HepG2 (cell line): ENCODE data around the gene ARG1. TPM values are rescaled to one million over a fixed set of nuclear protein-coding genes. Genes with fewer than 3 reads are reported as not detected.

Experiments
- CEBPG ChIP-seq: IDR thresholded peaks from 2 replicates; pipeline ENCODE4 v1.6.1; 2016
- ELF1 ChIP-seq: sonication (generic); formaldehyde crosslinking; IDR thresholded peaks from 2 replicates; pipeline ENCODE4 v1.4.0; 2020; ENCODE audit warnings: missing genetic modification reagents
- FOXK1 ChIP-seq: sonication (generic); formaldehyde crosslinking; IDR thresholded peaks from 2 replicates; pipeline ENCODE4 v1.4.0; 2020; ENCODE audit warnings: low read depth, missing genetic modification reagents, borderline replicate concordance
- ISX ChIP-seq: sonication (generic); formaldehyde crosslinking; conservative IDR thresholded peaks from 2 replicates; pipeline ENCODE4 v1.5.0; 2020; ENCODE audit warnings: missing genetic modification reagents
- MAX ChIP-seq: IDR thresholded peaks from 2 replicates; pipeline ENCODE4 v1.6.1; 2012; ENCODE audit warnings: inconsistent platforms
- NR3C1 ChIP-seq: sonication (generic); formaldehyde crosslinking; IDR thresholded peaks from 2 replicates; pipeline ENCODE4 v1.4.0; 2020; ENCODE audit warnings: missing genetic modification reagents
- POGZ ChIP-seq: sonication (generic); formaldehyde crosslinking; IDR thresholded peaks from 2 replicates; pipeline ENCODE4 v1.4.0; 2020; ENCODE audit warnings: mild to moderate bottlenecking, missing genetic modification reagents
- SMAD3 ChIP-seq: sonication (generic); formaldehyde crosslinking; IDR thresholded peaks from 2 replicates; pipeline ENCODE4 v1.4.0; 2020; ENCODE audit warnings: missing genetic modification reagents
- SOX6 ChIP-seq, 2 experiments: fragments of 450-650 bp in 1 of 2; sonication (generic) in 1 of 2; formaldehyde crosslinking in 1 of 2; IDR thresholded peaks; 2 replicates each; pipeline versions ENCODE4 v1.4.0 to v1.6.1; 2017 to 2020; ENCODE audit warnings: antibody characterized with exemption in 1 of 2, mild to moderate bottlenecking in 1 of 2, missing genetic modification reagents in 1 of 2
- TARDBP ChIP-seq: sonication (generic); formaldehyde crosslinking; IDR thresholded peaks from 2 replicates; pipeline ENCODE4 v1.8.0; 2022; ENCODE audit warnings: mild to moderate bottlenecking, missing genetic modification reagents
- TEAD2 ChIP-seq: sonication (generic); formaldehyde crosslinking; IDR thresholded peaks from 2 replicates; pipeline ENCODE4 v1.9.0; 2021; ENCODE audit warnings: missing genetic modification reagents
- ZMYM2 ChIP-seq: sonication (generic); formaldehyde crosslinking; IDR thresholded peaks from 2 replicates; pipeline ENCODE4 v1.8.0; 2022; ENCODE audit warnings: mild to moderate bottlenecking, missing genetic modification reagents
- ZMYM4 ChIP-seq: sonication (generic); formaldehyde crosslinking; IDR thresholded peaks from 2 replicates; pipeline ENCODE4 v1.8.1; 2023; ENCODE audit warnings: mild to moderate bottlenecking, missing genetic modification reagents
- ZNF180 ChIP-seq: sonication (generic); formaldehyde crosslinking; IDR thresholded peaks from 2 replicates; pipeline ENCODE4 v1.4.0; 2020; ENCODE audit warnings: low read depth, missing genetic modification reagents, borderline replicate concordance
- ZNF644 ChIP-seq: IDR thresholded peaks from 2 replicates; pipeline ENCODE4 v1.6.1; 2016; ENCODE audit warnings: low read depth
- ZNF766 ChIP-seq: sonication (generic); formaldehyde crosslinking; IDR thresholded peaks from 2 replicates; pipeline ENCODE4 v1.5.0; 2020; ENCODE audit warnings: missing genetic modification reagents, borderline replicate concordance
- ZNF782 ChIP-seq: sonication (generic); formaldehyde crosslinking; IDR thresholded peaks from 2 replicates; pipeline ENCODE4 v1.4.0; 2020; ENCODE audit warnings: missing genetic modification reagents, mild to moderate bottlenecking, borderline replicate concordance
- ZSCAN22 ChIP-seq: sonication (generic); formaldehyde crosslinking; IDR thresholded peaks from 2 replicates; pipeline ENCODE4 v1.4.0; 2020; ENCODE audit warnings: mild to moderate bottlenecking, missing genetic modification reagents
- polyA plus RNA-seq, 8 experiments: library from polyadenylated mRNA; depleted of rRNA in 3 of 8; stranded (reverse) in 7 of 8; unstranded in 1 of 8; fragments of >200 nt; fragmentation: Illumina TruSeq in 4 of 8; extraction: Trizol in 4 of 8; gene quantifications; 2 replicates each; pipeline versions ENCODE4 v1.2.1 to v1.2.3, GENCODE V29; 2011 to 2016; ENCODE audit warnings: low read depth in 4 of 8, missing spikeins in 1 of 8, mixed read lengths in 1 of 8; ENCODE audit not compliant: insufficient read depth in 1 of 8
- total RNA-seq, 5 experiments: library from RNA; depleted of rRNA; stranded (reverse); fragments of >200 nt; fragmentation: Illumina TruSeq; extraction: Trizol; gene quantifications; 2 replicates each; pipeline ENCODE4 v1.2.3, GENCODE V29; 2016; ENCODE audit warnings: low read depth in 1 of 5
- TF ChIP-seq, protein P1 (sequence below): sonication (generic); formaldehyde crosslinking; IDR thresholded peaks from 2 replicates; pipeline ENCODE4 v1.4.0; 2020; ENCODE audit warnings: low read depth, mild to moderate bottlenecking, missing genetic modification reagents
- TF ChIP-seq, protein P2 (sequence below): sonication (generic); formaldehyde crosslinking; IDR thresholded peaks from 2 replicates; pipeline ENCODE4 v1.5.1; 2020; ENCODE audit warnings: missing genetic modification reagents, mild to moderate bottlenecking, borderline replicate concordance
- TF ChIP-seq, protein P3 (sequence below): sonication (generic); formaldehyde crosslinking; IDR thresholded peaks from 2 replicates; pipeline ENCODE4 v1.5.1; 2020; ENCODE audit warnings: missing genetic modification reagents, mild to moderate bottlenecking, borderline replicate concordance
- TF ChIP-seq, protein P4 (sequence below): sonication (generic); formaldehyde crosslinking; IDR thresholded peaks from 2 replicates; pipeline ENCODE4 v1.5.1; 2020; ENCODE audit warnings: mild to moderate bottlenecking, missing genetic modification reagents, borderline replicate concordance
- TF ChIP-seq, protein P5 (sequence below): sonication (generic); formaldehyde crosslinking; conservative IDR thresholded peaks from 2 replicates; pipeline ENCODE4 v1.8.0; 2022; ENCODE audit warnings: missing genetic modification reagents

The ARG1 gene
- total and polyA plus RNA-seq, 2 of the 13 experiments (the other 11 are each of a cell fraction or from before 2014, with no cell fraction given): 2.2 to 11.2 TPM

- no peak for TF ChIP-seq ZNF766 (CRISPR knock-in tag)
- TF ChIP-seq TARDBP (CRISPR knock-in tag): no peak
- TF ChIP-seq ZSCAN22 (CRISPR knock-in tag): no peak
- 0 out of 2 replicates have a peak, but pooled peaks have one; percentile 41 for TF ChIP-seq POGZ (CRISPR knock-in tag)
- TF ChIP-seq, protein P1, sequence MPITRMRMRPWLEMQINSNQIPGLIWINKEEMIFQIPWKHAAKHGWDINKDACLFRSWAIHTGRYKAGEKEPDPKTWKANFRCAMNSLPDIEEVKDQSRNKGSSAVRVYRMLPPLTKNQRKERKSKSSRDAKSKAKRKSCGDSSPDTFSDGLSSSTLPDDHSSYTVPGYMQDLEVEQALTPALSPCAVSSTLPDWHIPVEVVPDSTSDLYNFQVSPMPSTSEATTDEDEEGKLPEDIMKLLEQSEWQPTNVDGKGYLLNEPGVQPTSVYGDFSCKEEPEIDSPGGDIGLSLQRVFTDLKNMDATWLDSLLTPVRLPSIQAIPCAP (CRISPR knock-in tag): no peak
- TF ChIP-seq TEAD2 (CRISPR knock-in tag): no peak
- TF ChIP-seq CEBPG (CRISPR knock-in tag): peak; percentile 55
- TF ChIP-seq, protein P2, sequence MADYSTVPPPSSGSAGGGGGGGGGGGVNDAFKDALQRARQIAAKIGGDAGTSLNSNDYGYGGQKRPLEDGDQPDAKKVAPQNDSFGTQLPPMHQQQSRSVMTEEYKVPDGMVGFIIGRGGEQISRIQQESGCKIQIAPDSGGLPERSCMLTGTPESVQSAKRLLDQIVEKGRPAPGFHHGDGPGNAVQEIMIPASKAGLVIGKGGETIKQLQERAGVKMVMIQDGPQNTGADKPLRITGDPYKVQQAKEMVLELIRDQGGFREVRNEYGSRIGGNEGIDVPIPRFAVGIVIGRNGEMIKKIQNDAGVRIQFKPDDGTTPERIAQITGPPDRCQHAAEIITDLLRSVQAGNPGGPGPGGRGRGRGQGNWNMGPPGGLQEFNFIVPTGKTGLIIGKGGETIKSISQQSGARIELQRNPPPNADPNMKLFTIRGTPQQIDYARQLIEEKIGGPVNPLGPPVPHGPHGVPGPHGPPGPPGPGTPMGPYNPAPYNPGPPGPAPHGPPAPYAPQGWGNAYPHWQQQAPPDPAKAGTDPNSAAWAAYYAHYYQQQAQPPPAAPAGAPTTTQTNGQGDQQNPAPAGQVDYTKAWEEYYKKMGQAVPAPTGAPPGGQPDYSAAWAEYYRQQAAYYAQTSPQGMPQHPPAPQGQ: no peak
- peak; percentile 74 for TF ChIP-seq FOXK1 (CRISPR knock-in tag)
- no peak for TF ChIP-seq NR3C1
- TF ChIP-seq, protein P3, sequence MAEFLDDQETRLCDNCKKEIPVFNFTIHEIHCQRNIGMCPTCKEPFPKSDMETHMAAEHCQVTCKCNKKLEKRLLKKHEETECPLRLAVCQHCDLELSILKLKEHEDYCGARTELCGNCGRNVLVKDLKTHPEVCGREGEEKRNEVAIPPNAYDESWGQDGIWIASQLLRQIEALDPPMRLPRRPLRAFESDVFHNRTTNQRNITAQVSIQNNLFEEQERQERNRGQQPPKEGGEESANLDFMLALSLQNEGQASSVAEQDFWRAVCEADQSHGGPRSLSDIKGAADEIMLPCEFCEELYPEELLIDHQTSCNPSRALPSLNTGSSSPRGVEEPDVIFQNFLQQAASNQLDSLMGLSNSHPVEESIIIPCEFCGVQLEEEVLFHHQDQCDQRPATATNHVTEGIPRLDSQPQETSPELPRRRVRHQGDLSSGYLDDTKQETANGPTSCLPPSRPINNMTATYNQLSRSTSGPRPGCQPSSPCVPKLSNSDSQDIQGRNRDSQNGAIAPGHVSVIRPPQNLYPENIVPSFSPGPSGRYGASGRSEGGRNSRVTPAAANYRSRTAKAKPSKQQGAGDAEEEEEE (CRISPR knock-in tag): no peak
- TF ChIP-seq, protein P4, sequence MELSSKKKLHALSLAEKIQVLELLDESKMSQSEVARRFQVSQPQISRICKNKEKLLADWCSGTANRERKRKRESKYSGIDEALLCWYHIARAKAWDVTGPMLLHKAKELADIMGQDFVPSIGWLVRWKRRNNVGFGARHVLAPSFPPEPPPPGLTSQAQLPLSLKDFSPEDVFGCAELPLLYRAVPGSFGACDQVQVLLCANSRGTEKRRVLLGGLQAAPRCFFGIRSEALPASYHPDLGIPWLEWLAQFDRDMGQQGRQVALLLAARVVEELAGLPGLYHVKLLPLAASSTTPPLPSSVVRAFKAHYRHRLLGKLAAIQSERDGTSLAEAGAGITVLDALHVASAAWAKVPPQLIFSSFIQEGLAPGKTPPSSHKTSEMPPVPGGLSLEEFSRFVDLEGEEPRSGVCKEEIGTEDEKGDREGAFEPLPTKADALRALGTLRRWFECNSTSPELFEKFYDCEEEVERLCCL (CRISPR knock-in tag): no peak
- TF ChIP-seq SMAD3 (CRISPR knock-in tag): 0 out of 2 replicates have a peak, but pooled peaks have one; percentile 11
- no peak for TF ChIP-seq ZMYM4 (CRISPR knock-in tag)
- TF ChIP-seq MAX: peak; percentile 20; the same call in 1 of the 2 replicates
- peak; percentile 50; the same call in 1 of the 2 replicates for TF ChIP-seq ZNF644 (CRISPR knock-in tag)
- no peak for TF ChIP-seq ISX (CRISPR knock-in tag)
- TF ChIP-seq ZNF782 (CRISPR knock-in tag): no peak
- no peak for TF ChIP-seq ZMYM2
- no peak for TF ChIP-seq SOX6 (IDR thresholded peaks at IDR 0.05)
- peak; percentile 69 for TF ChIP-seq SOX6 (CRISPR knock-in tag; IDR thresholded peaks at IDR 0.05)
- peak; percentile 41; the same call in 1 of the 2 replicates for TF ChIP-seq ELF1 (CRISPR knock-in tag)
- no peak for TF ChIP-seq ZNF180
- TF ChIP-seq, protein P5, sequence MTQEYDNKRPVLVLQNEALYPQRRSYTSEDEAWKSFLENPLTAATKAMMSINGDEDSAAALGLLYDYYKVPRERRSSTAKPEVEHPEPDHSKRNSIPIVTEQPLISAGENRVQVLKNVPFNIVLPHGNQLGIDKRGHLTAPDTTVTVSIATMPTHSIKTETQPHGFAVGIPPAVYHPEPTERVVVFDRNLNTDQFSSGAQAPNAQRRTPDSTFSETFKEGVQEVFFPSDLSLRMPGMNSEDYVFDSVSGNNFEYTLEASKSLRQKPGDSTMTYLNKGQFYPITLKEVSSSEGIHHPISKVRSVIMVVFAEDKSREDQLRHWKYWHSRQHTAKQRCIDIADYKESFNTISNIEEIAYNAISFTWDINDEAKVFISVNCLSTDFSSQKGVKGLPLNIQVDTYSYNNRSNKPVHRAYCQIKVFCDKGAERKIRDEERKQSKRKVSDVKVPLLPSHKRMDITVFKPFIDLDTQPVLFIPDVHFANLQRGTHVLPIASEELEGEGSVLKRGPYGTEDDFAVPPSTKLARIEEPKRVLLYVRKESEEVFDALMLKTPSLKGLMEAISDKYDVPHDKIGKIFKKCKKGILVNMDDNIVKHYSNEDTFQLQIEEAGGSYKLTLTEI (CRISPR knock-in tag): no peak
These were observed 58.7 kb downstream of the ARG1 start (continued) for GRCh38 chr6:131631625-131632289.
